NCI-H510A treated with DMSO at 0.1 percent for 48 hours (cell line): ENCODE data around the gene CCDC184.
"Not testable (repeated sequence)": the region's sequence is repeated elsewhere in the genome, so short reads cannot be mapped to it uniquely, and the experiment has no call there.

Source experiments
- DNase-seq: peaks from one replicate; lab custom pipeline; 2025; lab: John Stamatoyannopoulos, UW

CCDC184 gene

GRCh38 chr12:48203192-48203591 lies 19.7 kb downstream of the CCDC184 start, which contains the start of gene OR10AD1:
Gene OR10AD1 (minus strand): TSS chr12:48203292. CDS start chr12:48203292, 0 bp downstream.
- no peak for DNase-seq

- not testable (repeated sequence) for DNase-seq
Observed at GRCh38 chr12:48209495-48209894, 26.1 kb downstream of the CCDC184 start.

DNA sequence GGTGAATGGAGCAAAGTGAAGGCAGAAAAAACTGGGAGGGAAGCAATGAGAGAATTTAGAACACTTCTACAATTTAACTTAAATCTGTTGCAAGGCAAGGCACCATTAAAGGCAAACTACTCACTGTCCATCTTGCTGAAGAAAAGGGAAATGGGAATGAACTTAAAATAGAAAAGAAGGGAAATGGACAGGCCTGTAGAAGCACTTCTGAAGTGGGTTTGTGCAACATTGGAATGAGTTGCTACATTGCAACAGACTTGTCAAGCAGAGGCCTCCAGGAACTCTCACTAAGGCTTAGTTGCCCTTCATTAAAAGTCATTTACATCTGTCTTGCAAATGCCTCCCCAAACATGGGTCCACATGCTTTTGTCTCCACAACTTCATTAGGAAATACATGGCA lies 33.3 kb downstream of the CCDC184 start:
- DNase-seq: no peak

DNA sequence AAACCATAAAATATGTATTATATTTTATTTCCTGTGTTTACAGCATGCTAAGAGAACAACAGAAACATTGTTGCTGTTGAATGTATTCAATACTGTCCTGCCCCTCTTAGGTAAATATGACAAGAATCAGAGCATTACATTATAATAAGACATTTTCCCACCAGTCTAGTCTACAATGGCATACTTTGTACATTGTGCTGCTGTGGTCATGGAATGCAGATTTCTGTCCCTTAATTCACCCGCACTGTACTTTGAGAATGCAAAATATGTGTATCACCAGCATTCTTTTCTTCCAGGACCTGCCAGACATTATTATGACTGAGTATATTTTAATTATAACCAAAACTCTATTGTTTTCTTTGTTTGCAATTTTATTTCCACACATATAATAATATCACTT lies 36.2 kb downstream of the CCDC184 start:
- DNase-seq: no peak

- no peak for DNase-seq
Observed at GRCh38 chr12:48220701-48221100, 37.3 kb downstream of the CCDC184 start.

DNA sequence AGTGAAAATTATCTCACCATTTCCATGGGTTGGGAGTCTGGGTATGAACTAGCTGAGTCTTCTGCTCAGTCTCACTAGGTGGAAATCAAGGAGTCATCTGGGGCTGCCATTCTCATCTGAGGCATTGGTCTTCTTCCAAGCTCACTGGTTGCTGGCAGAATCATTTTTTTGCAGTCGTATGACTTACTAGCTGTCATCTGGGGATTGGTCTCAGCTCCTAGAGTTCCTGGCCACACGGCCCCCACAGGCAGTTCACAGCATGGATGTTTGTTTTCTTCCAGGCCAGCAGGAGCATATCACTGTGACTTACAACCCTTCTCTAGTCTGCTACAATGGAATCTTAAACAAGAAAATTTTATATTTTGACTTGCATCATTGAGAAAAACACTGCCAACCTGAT lies 38.2 kb downstream of the CCDC184 start:
- no peak for DNase-seq

DNA sequence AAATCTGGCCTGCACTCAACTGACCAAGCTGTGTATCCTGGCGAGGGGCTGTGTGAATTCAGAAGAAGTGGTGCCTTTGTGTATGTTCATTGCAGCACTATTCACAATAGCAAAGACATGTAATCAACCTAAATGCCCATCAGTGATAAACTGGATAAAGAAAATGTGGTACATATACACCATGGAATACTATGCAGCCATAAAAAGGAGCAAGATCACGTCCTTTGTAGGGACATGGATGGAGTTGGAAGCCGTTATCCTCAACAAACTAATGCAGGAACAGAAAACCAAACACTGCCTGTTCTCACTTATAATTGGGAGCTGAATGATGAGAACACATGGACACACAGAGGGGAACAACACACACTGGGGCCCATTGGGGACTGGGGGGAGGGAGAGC lies 41.1 kb downstream of the CCDC184 start:
- DNase-seq: not testable (repeated sequence)

DNA sequence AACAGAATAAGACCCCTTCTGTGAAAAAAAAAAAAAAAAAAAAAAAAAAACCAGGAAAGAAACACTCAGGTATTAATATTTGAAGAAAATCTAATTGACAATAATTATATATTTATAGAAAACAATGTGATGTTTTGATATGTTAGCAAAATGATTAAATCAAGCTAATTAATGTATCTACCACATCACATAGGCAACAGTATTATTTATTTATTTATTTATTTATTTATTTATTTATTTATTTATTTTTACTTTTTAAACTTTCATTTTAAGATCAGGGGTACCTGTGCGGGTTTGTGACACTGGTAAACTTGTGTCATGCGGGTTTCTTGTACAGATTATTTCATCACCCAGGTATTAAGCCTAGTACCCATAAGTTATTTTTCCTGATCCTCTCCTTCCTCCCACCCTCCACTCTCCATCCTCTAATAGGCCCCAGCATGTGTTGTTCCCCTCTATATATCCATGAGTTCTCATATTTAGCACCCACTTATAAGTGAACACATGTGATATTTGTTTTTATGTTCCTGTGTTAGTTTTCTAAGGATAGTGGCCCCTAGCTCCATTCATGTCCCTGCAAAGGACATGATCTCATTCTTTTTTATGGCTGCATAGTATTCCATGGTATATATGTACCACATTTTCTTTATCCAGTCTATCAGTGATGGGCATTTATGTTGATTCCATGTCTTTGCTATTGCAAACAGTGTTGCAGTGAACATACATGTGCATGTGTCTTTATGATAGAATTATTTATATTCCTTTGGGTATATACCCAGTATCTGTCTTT lies 47.9 kb downstream of the CCDC184 start:
- not testable (repeated sequence) for DNase-seq
